ENCODE measurements around the gene PZP. TPM values are rescaled to one million over a fixed set of nuclear protein-coding genes. Genes with fewer than 3 reads are reported as not detected.

PZP gene
- total and polyA plus RNA-seq, 10 of the 15 experiments (the other 5 are each of a cell fraction or from before 2014, with no cell fraction given) = not detected

DNA sequence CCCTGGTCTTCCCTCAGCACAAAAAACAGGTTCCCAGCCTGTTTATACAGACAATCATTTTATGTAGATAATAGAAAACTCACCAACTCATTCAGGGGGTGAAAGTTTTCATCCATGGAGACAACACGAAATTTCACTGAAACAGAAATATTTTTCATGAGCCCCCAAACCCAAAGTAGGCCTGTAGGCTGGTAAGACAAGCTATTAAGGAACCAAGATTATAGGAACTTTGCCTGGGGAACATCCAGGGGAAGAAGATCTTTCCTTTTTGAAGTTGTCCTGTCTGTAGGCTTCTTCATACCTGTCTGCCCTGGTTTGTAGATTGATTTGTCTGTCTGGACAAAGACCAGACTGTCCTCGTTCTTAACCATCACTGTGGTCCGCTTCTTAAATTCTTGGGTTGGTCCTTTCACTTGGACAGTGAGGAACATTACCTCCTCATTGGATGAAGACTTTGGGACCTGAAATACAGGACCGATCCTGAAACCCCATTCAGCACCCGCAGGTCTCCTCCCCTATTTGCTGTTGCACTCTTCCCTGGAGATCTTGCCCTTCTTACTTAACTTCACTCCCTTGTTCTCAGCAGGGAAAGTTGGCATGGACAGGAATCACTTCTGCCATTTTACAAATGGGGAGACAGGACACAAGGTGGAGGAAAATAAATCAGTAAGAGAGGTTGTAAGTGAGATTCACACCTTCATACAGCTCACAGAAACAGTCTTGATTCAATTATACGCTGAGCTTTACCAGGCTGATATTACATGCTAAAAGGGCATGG, 95.9 kb downstream of the PZP start:
- no peak for TF ChIP-seq SMC3 (IDR thresholded peaks at IDR 0.05; ENCODE audit: borderline replicate concordance, low read length)
- no peak for TF ChIP-seq FOS (IDR thresholded peaks at IDR 0.05; ENCODE audit: borderline replicate concordance, extremely low read depth, insufficient read length)
- TF ChIP-seq GABPA (IDR thresholded peaks at IDR 0.05; ENCODE audit: low read depth) = no peak
- TF ChIP-seq RAD51 (IDR thresholded peaks at IDR 0.05) = no peak
- TF ChIP-seq, protein P1, sequence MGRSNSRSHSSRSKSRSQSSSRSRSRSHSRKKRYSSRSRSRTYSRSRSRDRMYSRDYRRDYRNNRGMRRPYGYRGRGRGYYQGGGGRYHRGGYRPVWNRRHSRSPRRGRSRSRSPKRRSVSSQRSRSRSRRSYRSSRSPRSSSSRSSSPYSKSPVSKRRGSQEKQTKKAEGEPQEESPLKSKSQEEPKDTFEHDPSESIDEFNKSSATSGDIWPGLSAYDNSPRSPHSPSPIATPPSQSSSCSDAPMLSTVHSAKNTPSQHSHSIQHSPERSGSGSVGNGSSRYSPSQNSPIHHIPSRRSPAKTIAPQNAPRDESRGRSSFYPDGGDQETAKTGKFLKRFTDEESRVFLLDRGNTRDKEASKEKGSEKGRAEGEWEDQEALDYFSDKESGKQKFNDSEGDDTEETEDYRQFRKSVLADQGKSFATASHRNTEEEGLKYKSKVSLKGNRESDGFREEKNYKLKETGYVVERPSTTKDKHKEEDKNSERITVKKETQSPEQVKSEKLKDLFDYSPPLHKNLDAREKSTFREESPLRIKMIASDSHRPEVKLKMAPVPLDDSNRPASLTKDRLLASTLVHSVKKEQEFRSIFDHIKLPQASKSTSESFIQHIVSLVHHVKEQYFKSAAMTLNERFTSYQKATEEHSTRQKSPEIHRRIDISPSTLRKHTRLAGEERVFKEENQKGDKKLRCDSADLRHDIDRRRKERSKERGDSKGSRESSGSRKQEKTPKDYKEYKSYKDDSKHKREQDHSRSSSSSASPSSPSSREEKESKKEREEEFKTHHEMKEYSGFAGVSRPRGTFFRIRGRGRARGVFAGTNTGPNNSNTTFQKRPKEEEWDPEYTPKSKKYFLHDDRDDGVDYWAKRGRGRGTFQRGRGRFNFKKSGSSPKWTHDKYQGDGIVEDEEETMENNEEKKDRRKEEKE (IDR thresholded peaks at IDR 0.05) = no peak
- TF ChIP-seq, protein P2, sequence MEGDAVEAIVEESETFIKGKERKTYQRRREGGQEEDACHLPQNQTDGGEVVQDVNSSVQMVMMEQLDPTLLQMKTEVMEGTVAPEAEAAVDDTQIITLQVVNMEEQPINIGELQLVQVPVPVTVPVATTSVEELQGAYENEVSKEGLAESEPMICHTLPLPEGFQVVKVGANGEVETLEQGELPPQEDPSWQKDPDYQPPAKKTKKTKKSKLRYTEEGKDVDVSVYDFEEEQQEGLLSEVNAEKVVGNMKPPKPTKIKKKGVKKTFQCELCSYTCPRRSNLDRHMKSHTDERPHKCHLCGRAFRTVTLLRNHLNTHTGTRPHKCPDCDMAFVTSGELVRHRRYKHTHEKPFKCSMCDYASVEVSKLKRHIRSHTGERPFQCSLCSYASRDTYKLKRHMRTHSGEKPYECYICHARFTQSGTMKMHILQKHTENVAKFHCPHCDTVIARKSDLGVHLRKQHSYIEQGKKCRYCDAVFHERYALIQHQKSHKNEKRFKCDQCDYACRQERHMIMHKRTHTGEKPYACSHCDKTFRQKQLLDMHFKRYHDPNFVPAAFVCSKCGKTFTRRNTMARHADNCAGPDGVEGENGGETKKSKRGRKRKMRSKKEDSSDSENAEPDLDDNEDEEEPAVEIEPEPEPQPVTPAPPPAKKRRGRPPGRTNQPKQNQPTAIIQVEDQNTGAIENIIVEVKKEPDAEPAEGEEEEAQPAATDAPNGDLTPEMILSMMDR (IDR thresholded peaks at IDR 0.05 in 2 of 3, conservative IDR thresholded peaks at IDR 0.05 in 1 of 3; ENCODE audit: control insufficient read depth in 2 of 3, extremely low read depth in 1 of 3, insufficient read depth in 1 of 3, low read depth in 3 of 3, low read length in 3 of 3) = no peak
- TF ChIP-seq BACH1 (IDR thresholded peaks at IDR 0.05; ENCODE audit: borderline replicate concordance) = no peak
- TF ChIP-seq CHD4 (IDR thresholded peaks at IDR 0.05) = no peak
- TF ChIP-seq TARDBP (IDR thresholded peaks at IDR 0.05; ENCODE audit: borderline replicate concordance) = no peak
- no peak for TF ChIP-seq IKZF1 (conservative IDR thresholded peaks at IDR 0.05)
- no peak for TF ChIP-seq NRF1 (conservative IDR thresholded peaks at IDR 0.05; ENCODE audit: low read depth, low read length)
- no peak for TF ChIP-seq CHD1 (IDR thresholded peaks at IDR 0.05; ENCODE audit: low read depth, low read length)
- BruUV-seq (replicated peaks) = no TSS peak
- Histone ChIP-seq H3K36me3 (ENCODE audit: control insufficient read depth in 2 of 2, insufficient read depth in 2 of 2, low read length in 1 of 2) (no peaks in the 10 kb centered on the region), H3K4me2 (ENCODE audit: control insufficient read depth, insufficient read depth) (no peak overlapping the region), H3K27ac (ENCODE audit: control insufficient read depth, insufficient read depth) (no peak overlapping the region), H4K20me1 (ENCODE audit: control insufficient read depth, insufficient read depth) (no peaks in the 10 kb centered on the region), H3K79me2 (ENCODE audit: control insufficient read depth, insufficient read depth, low read length) (no peaks in the 10 kb centered on the region), H3K27me3 (replicated peaks in 1 of 2; ENCODE audit: control insufficient read depth in 2 of 2, insufficient read depth in 2 of 2, low read length in 1 of 2) (no peaks in the 10 kb centered on the region), H3K4me3 (no peak overlapping the region), H3K9me3 (replicated peaks; ENCODE audit: control insufficient read depth, insufficient read depth, low read length) (no peaks in the 10 kb centered on the region), H3K9ac (ENCODE audit: control insufficient read depth, insufficient read depth, low read length) (no peak overlapping the region), H3K4me1 (ENCODE audit: control insufficient read depth, insufficient read depth, low read length) (peaks cover 3% of the 10 kb centered on the region; the same call in 1 of the 2 replicates), H2AFZ (ENCODE audit: control insufficient read depth, low read depth, low read length) (no peak overlapping the region)
- intact Hi-C loops (cut with micrococcal nuclease; ENCODE audit: unreplicated experiment) (no loop called here), in situ Hi-C loops (cut with MboI) (no loop called here)
- ChIA-PET RAD21 (ENCODE audit: unreplicated experiment) (no interaction called here), SMC1A (ENCODE audit: uncharacterized antibody, unreplicated experiment) (no interaction called here), POLR2A (no interaction called here), CTCF (no interaction called here)
- ATAC-seq (no peak), FAIRE-seq (no peak), DNase-seq (ENCODE audit: low read depth, low spot score) (no peak)
- WGBS (ENCODE audit: insufficient coverage, insufficient replicate concordance, low lambda C conversion rate, missing lambda C conversion rate) = 49% methylated on average over 6 of the region's 6 CpGs
